ENCODE data around the gene TTC36. TPM values are rescaled to one million over a fixed set of nuclear protein-coding genes. Genes with fewer than 3 reads are reported as not detected.

TTC36 gene
- total and polyA plus RNA-seq, 9 of the 15 experiments (the other 6 are each of a cell fraction or from before 2014, with no cell fraction given) = 0.22 to 0.23 TPM; not detected in 7

- peak; percentile 94 for TF ChIP-seq POLR2G (IDR thresholded peaks at IDR 0.05; ENCODE audit: low read depth, low read length)
- TF ChIP-seq HMGXB4 (CRISPR knock-in tag; IDR thresholded peaks at IDR 0.05) = peak; percentile 20; the same call in 1 of the 2 replicates
- TF ChIP-seq MAFF (IDR thresholded peaks at IDR 0.05; ENCODE audit: low read length) = no peak
- TF ChIP-seq U2AF1 (optimal IDR thresholded peaks at IDR 0.05; ENCODE audit: low read depth, low read length) = no peak
- TF ChIP-seq BRF1 (IDR thresholded peaks at IDR 0.05; ENCODE audit: borderline replicate concordance, extremely low read depth, insufficient read length) = no peak
- TF ChIP-seq ZNF75A (CRISPR knock-in tag; IDR thresholded peaks at IDR 0.05) = no peak
- no peak for TF ChIP-seq KAT2B (IDR thresholded peaks at IDR 0.05; ENCODE audit: low read depth, low read length)
- peak; percentile 17 for TF ChIP-seq CCNT2 (IDR thresholded peaks at IDR 0.05; ENCODE audit: borderline replicate concordance, extremely low read depth, insufficient read length, low read depth, low read length)
- TF ChIP-seq TFE3 (CRISPR knock-in tag; IDR thresholded peaks at IDR 0.05) = no peak
- TF ChIP-seq CREBBP (IDR thresholded peaks at IDR 0.05; ENCODE audit: low read depth, low read length) = no peak
- no peak for TF ChIP-seq ZNF512 (tag; IDR thresholded peaks at IDR 0.05)
- TF ChIP-seq TEAD1 (CRISPR knock-in tag; IDR thresholded peaks at IDR 0.05) = no peak
- TF ChIP-seq ZNF41 (CRISPR knock-in tag; conservative IDR thresholded peaks at IDR 0.05) = no peak
- no peak for TF ChIP-seq ZNF507 (tag; conservative IDR thresholded peaks at IDR 0.05)
- TF ChIP-seq ZNF274 (IDR thresholded peaks at IDR 0.05; ENCODE audit: borderline replicate concordance, low read depth, low read length) = no peak
- no peak for TF ChIP-seq CBFA2T3 (IDR thresholded peaks at IDR 0.05)
- TF ChIP-seq RNF2 (IDR thresholded peaks at IDR 0.05) = no peak
- TF ChIP-seq ZNF316 (IDR thresholded peaks at IDR 0.05) = peak; percentile 16; the same call in 1 of the 2 replicates
These were observed 45.0 kb downstream of the TTC36 start, which contains the start of gene ARCN1 (continued) for GRCh38 chr11:118572061-118572980.
